Stimulated activated naive CD8-positive, alpha-beta T cell treated with anti-CD3 and anti-CD28 coated beads, Interleukin-15, Interleukin-2, amounts not matched to agents 100 U/mL and 50 U/mL, for 24 hours (primary cell): Measurements from ENCODE around the gene XIRP1.
"Not testable (repeated sequence)": the region's sequence is repeated elsewhere in the genome, so short reads cannot be mapped to it uniquely, and the experiment has no call there.

ENCODE experiments used
- ATAC-seq: fragments of 150-1000 bp; cut with Tn5 transposase; one replicate; pipeline ENCODE4 v1.10.0; 2021
- DNase-seq: peaks from one replicate; pipeline ENCODE4 v3.0.0; 2021

The XIRP1 gene

GRCh38 chr3:39185326-39185958 lies 7.0 kb downstream of the XIRP1 start:
- ATAC-seq (no peak), DNase-seq (no peak)

- ATAC-seq: no peak
- DNase-seq: no peak
Measured at GRCh38 chr3:39184968-39185285, 7.5 kb downstream of the XIRP1 start.

GRCh38 chr3:39184081-39184967 lies 8.1 kb downstream of the XIRP1 start:
- ATAC-seq (no peak), DNase-seq (no peak)

DNA sequence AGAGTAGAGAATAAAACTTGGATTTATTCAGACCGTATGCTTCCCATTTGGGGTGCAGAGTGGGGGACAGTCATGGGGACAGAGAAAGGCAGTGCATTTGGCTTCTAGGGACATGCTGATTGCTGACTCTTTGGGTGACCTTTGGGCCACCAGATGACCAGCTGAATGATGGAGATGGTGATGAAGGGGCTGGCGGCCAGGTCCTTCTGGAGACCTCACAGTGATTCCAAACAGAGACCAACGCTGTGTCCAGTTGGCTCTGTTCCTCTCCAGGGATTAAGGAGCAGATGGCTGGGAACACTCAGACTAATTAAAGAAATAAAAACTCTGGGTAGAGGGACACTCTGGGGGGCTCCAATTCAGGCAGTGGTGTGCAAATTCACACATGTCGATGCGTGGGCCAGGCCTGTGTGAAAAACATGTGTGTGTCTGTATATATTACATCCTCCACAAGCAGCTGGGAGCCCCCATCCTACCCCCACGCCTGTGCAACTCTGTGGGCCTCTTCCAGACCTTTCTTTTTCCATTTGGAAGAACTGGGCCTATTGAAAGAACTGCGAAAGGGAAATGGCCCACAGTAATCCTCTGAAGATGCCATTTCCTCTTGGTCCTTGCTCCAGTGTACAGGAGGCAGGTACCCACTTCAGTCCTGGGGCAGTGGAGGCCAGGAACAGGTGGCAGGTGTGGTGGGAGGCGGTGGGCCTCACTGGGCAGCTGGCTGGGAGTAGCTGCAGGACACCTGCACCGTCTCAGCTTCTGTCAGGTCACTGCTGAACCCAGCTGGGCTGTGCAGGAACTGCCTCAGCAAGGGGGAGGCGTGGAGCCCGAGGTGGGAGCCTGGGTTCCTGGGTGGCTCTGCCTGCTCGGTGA lies 8.9 kb downstream of the XIRP1 start:
- ATAC-seq: no peak
- no peak for DNase-seq

GRCh38 chr3:39181408-39182335 lies 10.7 kb downstream of the XIRP1 start:
- DNase-seq: no peak
- ATAC-seq: no peak

GRCh38 chr3:39180546-39181346 lies 11.6 kb downstream of the XIRP1 start:
- DNase-seq (peak; percentile 91), ATAC-seq (peak; percentile 82)

DNA sequence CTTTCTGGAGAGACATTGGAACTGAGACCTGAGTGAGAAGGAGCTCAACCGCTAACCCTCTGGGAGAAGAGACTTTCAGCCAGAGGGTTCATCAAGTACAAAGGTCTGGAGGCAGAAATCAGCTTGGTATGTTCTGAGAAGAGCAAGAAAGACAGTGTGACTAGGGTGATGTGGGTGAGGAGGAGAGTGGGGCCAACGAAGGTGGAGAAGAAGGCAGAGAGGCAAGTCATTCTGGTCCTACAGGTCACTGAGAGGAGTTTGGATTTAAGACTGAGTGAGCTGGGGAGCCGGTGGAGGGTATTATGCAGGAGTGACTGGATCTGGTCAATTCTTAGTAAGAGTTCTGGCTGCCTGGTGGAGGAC lies 12.2 kb downstream of the XIRP1 start:
- ATAC-seq (peak; percentile 2), DNase-seq (no peak)

- no peak for DNase-seq
- no peak for ATAC-seq
Measured at GRCh38 chr3:39178553-39178952, 13.8 kb downstream of the XIRP1 start.

- peak; percentile 70 for ATAC-seq
Measured at GRCh38 chr3:39177708-39178332, 14.6 kb downstream of the XIRP1 start.

DNA sequence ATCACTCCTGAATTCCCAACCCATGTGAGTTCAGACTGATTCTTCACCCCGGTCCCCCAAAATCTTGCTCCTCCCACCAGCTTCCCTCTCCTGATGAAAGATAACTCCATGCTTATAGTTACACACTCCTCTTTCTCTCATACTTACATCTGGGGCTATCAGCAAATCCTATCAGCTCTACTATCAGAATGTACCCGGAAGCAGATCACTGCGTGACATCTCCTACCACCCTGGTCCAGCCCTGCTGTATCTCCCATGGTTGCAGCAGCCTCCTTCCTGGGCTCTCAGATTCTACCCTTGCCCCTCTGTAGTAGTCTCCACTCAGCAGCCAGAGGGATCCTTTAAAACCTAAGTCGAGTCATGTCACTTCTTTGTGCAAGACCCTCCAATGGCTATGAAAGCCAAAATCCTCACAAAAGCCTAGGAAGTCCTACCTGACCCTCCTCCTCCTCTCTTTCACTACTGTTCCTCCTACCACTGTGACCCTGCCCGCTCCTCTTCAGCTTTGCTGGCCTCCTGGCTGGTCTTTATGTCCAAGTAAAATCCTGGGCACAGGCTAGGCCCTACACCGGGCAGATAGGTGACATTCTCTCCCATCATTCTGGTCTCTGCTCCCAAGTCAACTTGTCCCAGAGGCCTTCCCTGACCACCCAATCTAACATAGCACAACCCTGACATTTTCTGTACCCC lies 16.2 kb downstream of the XIRP1 start:
- DNase-seq: no peak

More at GRCh38 chr3:39177708-39178332, 14.6 kb downstream of the XIRP1 start:
- peak; percentile 83 for DNase-seq

DNA sequence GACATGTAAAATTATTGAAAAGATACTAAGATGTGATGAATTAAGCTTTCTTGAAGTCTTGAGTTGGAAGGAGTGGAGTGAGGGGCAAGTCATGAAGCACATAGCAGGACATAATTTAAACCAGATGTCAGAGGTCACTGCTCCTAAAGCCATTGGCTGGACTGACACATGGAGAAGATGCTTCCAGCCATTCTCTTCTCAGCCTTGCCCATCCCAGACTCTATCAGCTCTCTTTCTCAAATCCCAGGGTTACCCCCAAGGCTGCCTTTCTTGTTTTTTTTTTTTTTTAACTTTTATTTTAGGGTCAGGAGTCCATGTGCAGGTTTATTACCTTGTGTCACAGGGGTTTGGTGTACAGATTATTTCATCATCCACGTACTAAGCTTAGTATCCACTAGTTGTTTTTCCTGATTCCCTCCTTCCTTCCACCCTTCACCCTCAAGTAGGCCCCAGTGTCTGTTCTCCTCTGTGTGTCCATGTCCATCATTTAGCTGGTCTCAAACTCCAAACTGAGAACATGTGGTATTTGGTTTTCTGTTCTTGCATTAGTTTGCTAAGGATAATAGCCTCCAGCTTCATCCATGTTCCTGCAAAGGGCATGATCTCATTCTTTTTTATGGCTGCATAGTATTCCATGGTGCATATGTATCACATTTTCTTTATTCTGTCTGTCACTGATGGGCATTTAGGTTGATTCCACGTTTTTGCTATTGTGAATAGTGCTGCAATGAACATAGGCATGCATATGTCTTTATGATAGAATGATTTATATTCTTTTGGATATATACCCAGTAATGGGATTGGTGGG lies 18.9 kb downstream of the XIRP1 start:
- ATAC-seq (no peak), DNase-seq (no peak)

More for the DNA sequence above, 16.2 kb downstream of the XIRP1 start:
- no peak for ATAC-seq

GRCh38 chr3:39171860-39172259 lies 20.5 kb downstream of the XIRP1 start:
- no peak for ATAC-seq
- DNase-seq: no peak

DNA sequence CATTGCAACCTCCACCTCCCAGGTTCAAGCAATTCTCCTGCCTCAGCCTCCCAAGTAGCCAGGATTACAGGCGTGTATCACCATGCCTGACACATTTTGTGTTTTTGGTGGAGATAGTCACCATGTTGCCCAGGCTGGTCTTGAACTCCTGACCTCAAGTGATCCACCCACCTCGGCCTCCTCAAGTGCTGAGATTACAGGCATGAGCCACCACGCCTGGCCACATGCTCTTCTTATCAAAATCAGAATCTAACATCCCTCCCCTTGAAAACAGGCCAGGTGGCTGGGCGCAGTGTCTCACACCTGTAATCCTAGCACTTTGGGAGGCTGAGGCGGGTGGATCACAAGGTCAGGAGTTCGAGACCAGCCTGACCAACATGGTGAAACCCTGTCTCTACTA lies 21.5 kb downstream of the XIRP1 start:
- DNase-seq, ATAC-seq: not testable (repeated sequence)

DNA sequence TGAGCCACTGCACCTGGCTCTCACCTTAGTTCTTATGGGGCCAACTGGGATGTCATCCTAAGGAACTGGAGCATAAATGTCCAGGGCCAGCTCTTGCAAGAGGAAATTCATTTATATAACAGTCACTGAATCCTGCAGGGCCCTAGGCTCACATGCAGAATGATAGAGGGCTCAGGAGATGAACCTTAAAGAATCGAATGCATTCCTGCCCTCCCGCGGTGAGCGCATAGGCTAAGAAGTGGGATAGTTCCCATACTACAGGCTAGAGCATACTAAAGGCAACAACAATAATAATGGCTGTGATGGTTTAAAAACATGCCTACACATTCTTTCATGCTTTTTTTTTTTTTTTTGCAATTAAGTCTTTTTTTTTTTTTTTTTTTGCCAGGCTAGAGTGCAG lies 21.9 kb downstream of the XIRP1 start:
- ATAC-seq: no peak
- DNase-seq: no peak

- DNase-seq (no peak), ATAC-seq (no peak)
Measured at GRCh38 chr3:39169712-39170111, 22.7 kb downstream of the XIRP1 start.

- DNase-seq (no peak), ATAC-seq (no peak)
Measured at GRCh38 chr3:39168156-39168780, 24.1 kb downstream of the XIRP1 start.

DNA sequence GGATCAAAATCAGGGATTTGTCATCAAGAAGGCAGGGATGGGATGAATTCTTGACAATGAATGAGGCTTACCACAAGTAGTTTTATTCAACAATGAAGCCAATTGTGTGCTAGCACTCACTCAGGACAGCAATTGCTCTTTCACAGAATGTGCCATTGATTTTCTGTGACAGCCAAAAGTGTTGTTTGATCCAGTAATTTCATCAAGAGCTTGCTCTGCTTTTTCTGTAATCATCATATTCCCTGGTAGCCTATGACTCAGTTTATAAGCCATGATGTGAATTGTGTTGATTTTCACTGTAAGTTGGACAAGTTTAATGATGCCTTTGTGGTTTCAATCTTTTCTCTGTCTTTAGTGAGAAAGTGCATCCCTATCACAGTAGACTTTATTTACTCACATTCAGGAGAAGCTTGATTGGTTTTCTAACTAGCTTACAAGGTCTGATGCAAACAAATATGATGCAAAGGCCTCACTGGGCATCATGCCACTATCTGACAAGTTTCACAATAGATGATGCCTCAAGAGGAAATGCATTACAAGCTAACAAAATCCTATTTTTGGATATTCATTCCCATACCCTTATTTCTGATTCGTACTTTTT lies 25.4 kb downstream of the XIRP1 start:
- no peak for ATAC-seq
- DNase-seq: no peak

DNA sequence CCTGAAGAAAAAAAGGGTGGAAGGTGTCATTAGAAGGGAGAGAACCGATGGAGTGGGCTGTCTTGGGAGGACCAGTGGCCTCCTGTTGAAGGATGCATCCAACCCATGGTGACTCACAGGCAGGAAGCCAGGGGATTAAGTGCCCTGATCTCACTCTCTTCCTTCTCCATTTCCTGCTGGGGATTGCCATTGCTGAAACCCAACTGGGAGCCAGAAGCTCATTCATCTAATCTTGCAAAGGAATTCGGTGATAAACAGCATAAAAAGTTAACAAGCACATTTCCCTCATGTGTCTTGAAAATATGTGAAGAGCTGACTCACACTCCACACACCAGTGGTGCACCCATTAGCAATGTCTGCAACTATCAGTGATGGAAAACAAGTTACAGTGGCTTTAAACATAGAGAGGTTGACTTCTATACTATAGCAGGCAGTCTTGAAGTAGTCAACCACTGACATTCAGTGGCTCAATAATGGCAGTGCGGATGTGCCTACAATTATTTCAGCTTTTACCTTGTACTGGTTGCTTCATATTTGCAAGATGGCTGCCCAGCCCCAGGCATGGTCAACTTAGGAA lies 26.2 kb downstream of the XIRP1 start:
- DNase-seq (no peak), ATAC-seq (peak; percentile 52)
